ENCODE data around the gene SP1.

Gene SP1

DNA sequence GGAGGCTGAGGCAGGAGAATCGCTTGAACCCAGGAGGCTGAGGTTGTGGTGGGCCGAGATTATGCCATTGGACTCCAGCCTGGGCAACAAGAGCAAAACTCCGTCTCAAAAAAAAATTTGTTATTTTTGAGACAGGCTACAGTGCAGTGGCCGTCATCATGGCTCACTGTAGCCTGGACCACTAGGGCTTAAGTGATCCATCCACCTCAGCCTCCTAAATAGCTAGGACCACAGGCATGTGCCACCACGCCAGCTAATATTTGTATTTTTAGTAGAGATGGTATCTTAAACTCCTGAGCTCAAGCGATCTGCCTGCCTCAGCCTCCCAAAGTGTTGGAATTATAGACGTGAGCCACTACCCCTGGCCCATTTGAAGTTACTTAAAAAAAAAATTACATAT, 71.0 kb downstream of the SP1 start:
- DNase-seq (ENCODE audit: low read depth), result no peak

DNA sequence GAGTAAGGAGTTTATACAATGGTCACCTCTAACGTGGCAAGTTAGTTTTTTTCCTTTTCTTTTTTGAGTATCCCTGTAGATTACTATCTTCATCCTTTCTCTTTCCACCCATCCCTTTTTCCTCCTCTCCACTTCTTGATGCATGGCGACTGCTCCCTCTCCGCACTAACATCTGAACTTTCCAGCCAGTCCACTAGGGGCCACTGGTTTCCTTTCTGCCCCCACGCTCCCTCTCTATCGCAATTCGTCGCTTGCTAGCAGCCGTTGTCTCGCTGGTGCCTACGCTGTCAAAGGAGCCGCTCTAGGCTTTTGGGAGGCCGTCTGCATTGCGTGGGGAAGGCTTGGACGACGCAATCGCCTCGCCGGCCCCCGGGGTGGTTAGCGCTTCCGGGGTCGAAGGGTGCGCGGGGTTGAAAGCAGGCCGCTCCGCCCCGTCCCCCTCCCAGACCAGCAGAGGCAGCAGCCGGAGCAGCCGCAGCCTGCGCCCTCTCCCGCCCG, 71.7 kb downstream of the SP1 start, which contains the start of gene PCBP2:
PCBP2 (plus strand) TSS at position 442 of the 498 bp plus-strand sequence. CDS start 2,699 bp downstream, outside the sequence.
- peak; percentile 89 for DNase-seq (ENCODE audit: low read depth)

DNA sequence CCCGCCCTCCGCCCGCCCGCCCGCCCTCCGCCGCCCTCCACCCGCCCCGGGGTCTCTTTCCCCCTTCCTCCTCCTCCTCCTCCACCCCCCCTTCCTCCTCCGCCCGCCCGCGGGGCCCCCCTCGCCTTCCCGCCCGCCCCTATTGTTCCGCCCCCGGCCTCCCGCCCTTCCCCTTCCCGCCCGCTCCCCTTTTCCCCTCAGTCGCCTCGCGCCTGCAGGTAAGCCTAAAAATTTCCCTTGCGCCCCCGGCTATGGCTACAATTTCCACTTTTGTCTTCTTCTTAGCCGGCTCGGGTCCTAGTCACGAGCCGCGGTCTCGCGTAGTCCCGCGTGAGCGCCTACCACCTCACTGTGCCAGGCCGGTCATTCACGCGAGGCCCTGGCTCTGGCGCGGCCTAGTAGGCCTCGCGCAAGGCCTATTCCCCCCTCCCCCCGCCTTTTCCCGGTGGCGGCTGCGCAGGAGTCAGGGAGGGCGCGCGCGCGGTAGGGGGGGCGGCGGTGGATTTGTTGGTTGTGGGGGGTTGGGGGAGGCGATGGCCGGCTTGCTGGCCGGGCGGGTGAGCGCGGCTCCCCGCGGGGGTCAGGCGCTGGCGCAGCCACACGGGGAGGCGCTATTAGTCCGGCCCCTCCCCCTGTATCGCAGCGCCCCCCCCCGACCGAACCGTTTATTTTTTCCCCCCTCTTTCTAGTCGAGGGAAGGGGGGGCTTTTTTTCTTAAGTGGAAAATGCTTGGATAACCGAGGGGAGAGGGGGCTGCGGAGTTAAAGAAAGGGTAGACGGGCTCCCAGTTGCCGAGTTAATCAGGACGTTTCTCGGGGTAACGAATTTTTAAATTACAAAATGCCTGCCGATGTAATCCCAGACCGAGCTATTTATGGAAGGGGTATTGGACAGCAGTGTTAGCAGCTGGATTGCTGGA, 72.4 kb downstream of the SP1 start:
- DNase-seq (ENCODE audit: low read depth), result peak; percentile 49

DNA sequence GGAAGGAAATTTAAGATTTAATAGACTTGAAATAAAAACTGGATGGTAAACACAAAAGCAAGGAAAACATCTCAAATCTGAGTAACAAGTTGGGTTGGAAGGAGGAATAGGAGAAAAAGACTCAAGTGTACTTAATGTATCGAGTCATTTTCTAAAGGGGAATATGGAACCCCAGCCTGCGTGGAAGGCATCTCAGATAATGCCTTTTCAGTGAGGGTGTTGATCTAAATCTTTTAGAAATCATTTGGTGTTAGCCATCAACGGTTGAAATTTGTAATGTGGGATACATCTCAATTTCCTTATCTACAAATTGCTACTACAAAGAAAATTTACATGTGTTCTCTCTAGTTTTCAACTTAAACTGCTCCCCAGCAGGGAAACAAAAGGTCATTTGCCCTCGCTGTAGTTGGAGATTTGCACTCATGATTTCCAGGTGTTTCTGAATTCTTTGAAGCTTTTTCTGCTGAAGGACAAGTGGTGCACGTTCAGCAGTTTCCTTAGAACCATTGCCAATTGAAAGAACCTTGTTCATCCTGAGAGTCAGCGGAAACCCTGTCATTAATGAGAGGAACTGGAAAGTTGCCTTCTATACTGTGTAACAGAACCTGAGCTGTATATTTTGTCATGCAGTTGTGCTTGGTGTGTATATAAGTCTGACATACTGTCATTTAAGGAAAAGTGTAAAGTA, 74.1 kb downstream of the SP1 start:
- no peak for DNase-seq (ENCODE audit: low read depth)

DNA sequence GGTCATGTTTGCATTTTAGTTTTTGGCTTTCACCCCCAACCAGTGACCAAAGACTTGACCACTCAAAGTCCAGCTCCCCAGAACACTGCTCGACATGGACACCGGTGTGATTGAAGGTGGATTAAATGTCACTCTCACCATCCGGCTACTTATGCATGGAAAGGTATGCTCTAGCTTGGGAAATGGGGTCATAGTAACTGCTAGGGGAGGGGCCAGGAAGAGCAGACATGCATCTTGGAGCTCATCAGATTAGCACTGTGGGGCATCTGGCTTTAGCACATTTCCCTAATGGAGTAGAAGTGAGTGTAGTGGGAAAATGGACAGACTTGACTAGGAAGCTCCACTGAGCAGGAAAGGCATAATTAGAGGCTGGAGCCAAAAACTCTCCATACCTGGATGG, 74.7 kb downstream of the SP1 start:
- no peak for DNase-seq (ENCODE audit: low read depth)

DNA sequence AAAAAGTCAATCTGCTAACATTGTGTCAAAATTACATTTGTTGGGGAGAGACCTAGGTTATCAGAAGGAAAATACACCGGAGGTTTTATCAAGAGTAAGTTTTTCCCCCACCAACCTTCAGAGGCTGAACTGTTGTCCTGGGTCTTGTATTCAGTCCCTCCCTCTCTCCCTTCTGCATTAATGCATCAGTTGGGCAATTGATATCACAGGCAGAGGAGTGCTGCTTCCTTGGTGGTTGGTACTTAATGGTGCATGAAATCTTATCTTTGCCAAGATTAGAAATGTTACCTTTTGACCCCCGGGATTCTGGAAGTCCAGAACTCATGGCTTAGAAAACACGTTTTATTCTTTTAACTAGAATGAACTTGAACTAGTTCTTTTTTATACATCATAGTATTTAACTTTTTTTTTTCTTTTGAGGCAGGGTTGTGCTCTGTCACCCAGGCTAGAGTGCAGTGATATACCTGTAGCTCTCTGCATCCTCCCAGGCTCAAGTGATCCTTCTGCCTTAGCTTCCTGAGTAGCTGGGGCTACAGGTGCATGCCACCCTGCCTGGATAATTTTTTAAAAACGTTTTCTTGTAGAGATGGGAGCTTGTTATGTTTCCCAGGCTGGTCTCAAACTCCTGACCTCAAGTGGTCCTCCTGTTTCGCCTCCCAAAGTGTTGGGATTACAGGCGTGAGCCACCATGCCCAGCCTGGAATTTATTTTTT, 76.8 kb downstream of the SP1 start:
- DNase-seq (ENCODE audit: low read depth), result no peak

DNA sequence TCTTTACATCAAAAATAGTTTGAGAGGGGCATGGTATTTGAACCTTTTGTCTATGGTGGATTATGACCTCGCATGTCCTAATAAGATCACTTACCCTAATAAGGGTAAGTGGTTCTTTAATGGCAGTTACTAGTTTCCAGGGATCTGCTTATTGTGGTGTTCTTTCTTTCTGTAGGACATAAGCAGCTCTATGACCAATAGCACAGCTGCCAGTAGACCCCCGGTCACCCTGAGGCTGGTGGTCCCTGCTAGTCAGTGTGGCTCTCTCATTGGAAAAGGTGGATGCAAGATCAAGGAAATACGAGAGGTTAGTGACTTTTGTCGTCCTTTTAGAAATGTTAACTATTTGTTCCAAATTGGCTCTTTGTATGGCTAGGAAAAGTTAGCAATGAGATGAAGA, 79.1 kb downstream of the SP1 start:
- DNase-seq (ENCODE audit: low read depth), result no peak

DNA sequence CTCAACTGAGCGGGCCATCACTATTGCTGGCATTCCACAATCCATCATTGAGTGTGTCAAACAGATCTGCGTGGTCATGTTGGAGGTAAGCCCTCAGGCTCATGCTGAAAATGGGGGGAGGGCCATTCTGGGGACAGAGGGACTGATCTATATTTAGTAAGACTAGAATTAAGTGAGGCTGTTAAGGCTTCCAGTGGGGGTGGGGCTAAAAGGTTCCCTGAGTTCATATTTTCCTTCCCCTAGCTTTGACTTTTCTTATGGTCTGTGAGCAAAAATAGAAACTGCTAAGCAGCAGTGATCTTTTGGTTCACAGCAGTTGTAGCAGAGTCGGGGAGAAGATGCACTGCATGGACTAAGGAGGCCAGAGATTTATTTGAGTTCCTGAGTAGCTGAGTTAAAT, 81.1 kb downstream of the SP1 start:
- DNase-seq (ENCODE audit: low read depth), result no peak

DNA sequence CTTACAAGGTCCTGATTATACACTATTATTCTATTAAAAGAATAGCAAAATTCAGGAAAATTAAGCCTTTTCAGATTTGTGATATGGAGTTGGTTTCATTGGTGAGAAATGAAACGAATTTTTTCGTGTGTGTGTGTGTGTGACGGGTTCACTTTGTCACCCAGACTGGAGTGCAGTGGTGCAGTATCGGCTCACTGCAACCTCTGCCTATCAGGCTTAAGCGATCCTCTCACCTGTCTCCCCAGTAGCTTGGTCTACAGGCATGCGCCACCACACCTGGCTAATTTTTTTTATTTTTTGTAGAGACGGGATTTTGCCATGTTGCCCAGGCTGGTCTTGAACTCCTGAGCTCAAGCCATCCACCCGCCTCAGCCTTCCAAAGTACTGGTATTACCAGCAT, 81.6 kb downstream of the SP1 start:
- no peak for DNase-seq (ENCODE audit: low read depth)

DNA sequence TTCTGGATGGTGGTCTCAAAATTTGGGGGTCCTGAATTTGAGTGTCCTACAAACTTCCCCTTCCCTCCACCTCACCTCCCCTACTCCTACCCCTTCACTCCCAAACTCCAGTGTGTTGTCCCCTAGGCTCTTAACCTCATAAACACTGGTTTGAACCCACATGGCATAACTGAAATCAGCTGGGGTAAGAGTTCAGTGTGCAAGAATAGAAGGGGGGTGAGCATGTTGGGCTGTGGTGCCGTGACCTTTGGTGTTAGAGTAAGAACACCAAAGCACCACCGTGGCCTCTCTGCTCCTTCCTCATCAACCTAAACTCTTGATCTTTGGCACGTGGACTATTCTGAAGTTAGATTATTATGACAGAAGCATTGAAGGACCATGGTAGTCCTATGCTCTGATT, 83.0 kb downstream of the SP1 start:
- DNase-seq (ENCODE audit: low read depth), result no peak

DNA sequence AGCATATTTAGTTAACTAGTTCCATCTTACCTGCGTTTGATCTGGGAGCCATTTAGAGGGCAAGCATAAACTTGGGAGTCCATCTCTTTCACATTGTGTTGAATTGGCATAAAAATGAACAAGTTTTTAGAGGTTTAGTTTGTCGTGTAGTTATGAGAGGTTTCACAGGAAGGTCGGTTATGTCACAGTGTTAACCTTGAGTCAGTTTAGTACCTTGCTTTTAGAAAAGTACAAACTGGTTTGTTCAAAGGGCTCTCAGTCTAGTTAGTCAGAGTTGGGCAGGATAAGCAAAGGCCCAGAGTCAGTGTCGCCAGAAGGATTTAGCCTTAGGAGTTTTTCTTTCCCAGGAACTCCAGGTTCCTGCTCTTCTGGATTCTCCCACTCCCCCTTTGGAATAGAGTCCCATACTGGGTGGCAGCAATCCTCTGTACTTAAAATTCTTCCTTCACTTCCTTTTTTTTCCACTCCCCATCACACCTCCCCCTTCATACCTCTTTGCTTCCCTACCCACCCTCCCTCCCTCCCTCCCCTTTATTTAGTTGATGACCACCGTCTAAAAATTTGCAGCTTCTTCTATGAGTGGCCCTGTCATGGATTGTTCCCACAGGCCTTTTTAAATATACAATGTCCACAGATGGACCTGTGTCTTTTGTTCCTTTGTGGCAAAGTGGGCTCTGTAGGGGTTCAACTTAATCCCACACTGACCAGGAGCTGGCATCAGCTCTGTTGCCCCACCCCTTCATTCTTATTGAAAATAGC, 84.0 kb downstream of the SP1 start:
- no peak for DNase-seq (ENCODE audit: low read depth)

DNA sequence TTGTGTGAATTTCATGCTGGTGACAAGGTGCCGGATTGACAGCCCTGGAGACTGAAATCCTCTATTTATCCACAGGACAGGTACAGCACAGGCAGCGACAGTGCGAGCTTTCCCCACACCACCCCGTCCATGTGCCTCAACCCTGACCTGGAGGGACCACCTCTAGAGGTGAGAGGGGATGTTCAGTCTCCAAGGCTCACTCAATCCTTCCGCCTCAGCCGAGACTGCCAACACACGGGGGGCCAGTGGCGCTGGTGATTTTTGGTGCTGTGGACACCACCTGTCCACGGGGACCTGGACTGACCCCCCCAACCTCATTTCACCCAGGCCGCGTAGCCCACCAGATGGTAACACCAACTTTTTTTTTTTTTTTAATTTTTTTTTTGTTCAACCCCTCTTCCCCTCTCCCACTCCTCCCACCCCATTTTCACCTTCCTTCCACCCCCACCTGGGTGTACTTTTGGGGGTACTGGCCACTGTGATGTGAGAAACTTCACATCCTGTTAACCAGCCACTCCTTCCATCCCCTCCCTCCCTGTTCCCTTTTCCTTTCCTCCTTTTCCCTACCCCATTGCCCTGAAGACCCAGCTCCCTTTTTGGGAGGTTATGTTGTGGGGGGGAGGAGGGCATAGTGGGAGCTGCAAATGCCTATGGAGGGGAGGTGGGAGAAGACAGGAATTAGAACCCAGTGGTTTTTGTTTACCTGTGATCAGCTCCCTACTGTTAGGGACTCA, 84.9 kb downstream of the SP1 start:
- DNase-seq (ENCODE audit: low read depth), result no peak

DNA sequence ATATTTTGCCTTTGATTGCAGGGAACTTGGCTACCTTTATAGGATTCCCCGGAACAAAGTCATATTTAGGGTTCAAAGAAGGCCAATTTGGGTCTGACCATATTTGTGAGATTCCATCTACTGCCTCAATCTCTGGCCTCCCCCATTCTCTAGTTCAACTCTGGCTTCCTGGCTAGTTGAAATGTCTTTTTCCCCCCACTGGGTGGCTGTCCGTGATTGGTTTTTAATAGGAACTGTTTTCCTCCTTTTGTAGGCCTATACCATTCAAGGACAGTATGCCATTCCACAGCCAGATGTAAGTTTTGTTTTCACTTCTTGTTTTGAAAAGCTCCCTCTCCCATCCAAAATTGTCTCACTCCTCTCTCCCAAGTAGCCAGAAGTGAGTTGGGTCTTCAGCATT, 85.7 kb downstream of the SP1 start:
- DNase-seq (ENCODE audit: low read depth), result no peak

Data from stimulated activated CD8-positive, alpha-beta memory T cell treated with anti-CD3 and anti-CD28 coated beads, Interleukin-7, amount 100 ng/mL, for 24 hours (primary cell).